Liver (tissue), 9 donors: Measurements from ENCODE around the gene DNAH2. TPM values are rescaled to one million over a fixed set of nuclear protein-coding genes. Genes with fewer than 3 reads are reported as not detected.

Source experiments
- DNase-seq: peaks from one replicate; pipeline ENCODE4 v3.0.0-alpha.2; 2017; ENCODE audit warnings: low spot score
- H3K27ac ChIP-seq, 2 donors: one replicate each; pipeline ENCODE4 v1.7.0; 2013; ENCODE audit warnings: inconsistent platforms in 2 of 2, low read length in 2 of 2, control low read depth in 1 of 2, low read depth in 1 of 2, mild to moderate bottlenecking in 1 of 2
- H3K27me3 ChIP-seq, 4 donors: one replicate each; pipeline versions ENCODE4 v1.6.1 to v1.7.0; 2013; ENCODE audit warnings: low read length in 3 of 4, inconsistent platforms in 1 of 4, mild to moderate bottlenecking in 1 of 4, moderate library complexity in 1 of 4; ENCODE audit not compliant: control insufficient read depth in 4 of 4, insufficient read depth in 4 of 4
- H3K36me3 ChIP-seq, 4 donors: one replicate each; pipeline versions ENCODE4 v1.6.1 to v1.7.0; 2013; ENCODE audit warnings: low read length in 3 of 4, mild to moderate bottlenecking in 3 of 4, low read depth in 1 of 4, moderate library complexity in 1 of 4; ENCODE audit not compliant: control insufficient read depth in 4 of 4, insufficient read depth in 3 of 4
- H3K4me1 ChIP-seq, 4 donors: one replicate each; pipeline versions ENCODE4 v1.6.1 to v1.7.0; 2013; ENCODE audit warnings: low read length in 3 of 4, mild to moderate bottlenecking in 3 of 4, moderate library complexity in 1 of 4; ENCODE audit not compliant: control insufficient read depth in 4 of 4, insufficient read depth in 4 of 4
- H3K4me3 ChIP-seq, 3 donors: one replicate each; pipeline versions ENCODE4 v1.6.1 to v1.7.0; 2013; ENCODE audit warnings: low read length in 3 of 3, control low read depth in 1 of 3, low read depth in 1 of 3, mild to moderate bottlenecking in 1 of 3
- H3K9ac ChIP-seq, 2 donors: one replicate each; pipeline ENCODE4 v1.7.0; 2013; ENCODE audit warnings: low read length in 2 of 2, mild to moderate bottlenecking in 2 of 2, moderate library complexity in 2 of 2, control low read depth in 1 of 2, low read depth in 1 of 2
- H3K9me3 ChIP-seq, 4 donors: one replicate each; pipeline versions ENCODE4 v1.6.1 to v1.7.0; 2013; ENCODE audit warnings: low read length in 3 of 4; ENCODE audit not compliant: control insufficient read depth in 4 of 4
- EGR1 ChIP-seq, 2 donors: IDR thresholded peaks; 2 replicates each; pipeline ENCODE4 v1.6.1; 2016 to 2018; ENCODE audit warnings: antibody characterized with exemption in 2 of 2, low read depth in 2 of 2
- FOXA1 ChIP-seq: IDR thresholded peaks from 2 replicates; pipeline ENCODE4 v1.6.1; 2016; ENCODE audit warnings: antibody characterized with exemption
- FOXA2 ChIP-seq: IDR thresholded peaks from 2 replicates; pipeline ENCODE4 v1.6.1; 2016; ENCODE audit warnings: antibody characterized with exemption
- GABPA ChIP-seq, 2 donors: IDR thresholded peaks in 1 of 2; conservative IDR thresholded peaks in 1 of 2; 2 replicates each; pipeline ENCODE4 v1.6.1; 2016; ENCODE audit warnings: antibody characterized with exemption in 2 of 2, mild to moderate bottlenecking in 1 of 2, moderate library complexity in 1 of 2
- HNF4G ChIP-seq: IDR thresholded peaks from 2 replicates; pipeline ENCODE4 v1.6.1; 2016; ENCODE audit warnings: antibody characterized with exemption
- JUND ChIP-seq, 2 donors: IDR thresholded peaks; 2 replicates each; pipeline ENCODE4 v1.6.1; 2016; ENCODE audit warnings: antibody characterized with exemption in 2 of 2
- NR2F2 ChIP-seq: IDR thresholded peaks from 2 replicates; pipeline ENCODE4 v1.6.1; 2016; ENCODE audit warnings: antibody characterized with exemption
- RAD21 ChIP-seq, 2 donors: IDR thresholded peaks; 2 replicates each; pipeline ENCODE4 v1.6.1; 2016; ENCODE audit warnings: antibody characterized with exemption in 2 of 2, mild to moderate bottlenecking in 2 of 2
- RXRA ChIP-seq, 2 donors: IDR thresholded peaks; 2 replicates each; pipeline ENCODE4 v1.6.1; 2017 to 2018; ENCODE audit warnings: antibody characterized with exemption in 2 of 2, mild to moderate bottlenecking in 1 of 2
- SP1 ChIP-seq: IDR thresholded peaks from 2 replicates; pipeline ENCODE4 v1.6.1; 2018; ENCODE audit warnings: antibody characterized with exemption, mild to moderate bottlenecking
- TAF1 ChIP-seq: conservative IDR thresholded peaks from 2 replicates; pipeline ENCODE4 v1.6.1; 2016; ENCODE audit warnings: antibody characterized with exemption, mild to moderate bottlenecking
- YY1 ChIP-seq: IDR thresholded peaks from 2 replicates; pipeline ENCODE4 v1.6.1; 2016; ENCODE audit warnings: antibody characterized with exemption, mild to moderate bottlenecking
- ZBTB33 ChIP-seq: IDR thresholded peaks from 2 replicates; pipeline ENCODE4 v1.6.1; 2016; ENCODE audit warnings: antibody characterized with exemption
- WGBS: extraction: QIAGEN DNeasy Blood & Tissue Kit; methylation state at CpG from one replicate; pipeline ENCODE4 v1.1.7; 2013; 5-methylcytosine and 5-hydroxymethylcytosine counted together
- polyA plus RNA-seq, 2 donors: library from polyadenylated mRNA; stranded (reverse) in 1 of 2; unstranded in 1 of 2; fragments of 200-250 nt in 1 of 2; fragments of >200 nt in 1 of 2; fragmentation: Nextera tagmentation in 1 of 2; extraction: Ambion mirVana in 1 of 2; gene quantifications; one replicate each; pipeline versions ENCODE4 v1.2.1 to v1.2.3, GENCODE V29; 2013 to 2015
- total RNA-seq, 2 donors: library from RNA; depleted of rRNA; stranded (reverse); fragments of >200 nt; gene quantifications; one replicate each; pipeline ENCODE4 v1.2.3, GENCODE V29; 2014
- TF ChIP-seq, protein P1 (sequence below): IDR thresholded peaks from 2 replicates; pipeline ENCODE4 v1.6.1; 2016; ENCODE audit warnings: antibody characterized with exemption, mild to moderate bottlenecking
- TF ChIP-seq, protein P2 (sequence below): IDR thresholded peaks from 2 replicates; pipeline ENCODE4 v1.6.1; 2016; ENCODE audit warnings: antibody characterized with exemption
- TF ChIP-seq, protein P3 (sequence below): IDR thresholded peaks from 2 replicates; pipeline ENCODE4 v1.6.1; 2016; ENCODE audit warnings: antibody characterized with exemption
- TF ChIP-seq, protein P4 (sequence below): fragments of 150-350 bp; IDR thresholded peaks from 2 replicates; pipeline ENCODE4 v1.5.1; 2017; ENCODE audit warnings: improper control_type of control experiment, low read depth, low read length; ENCODE audit not compliant: missing input control
- donor health status: healthy.
- donor health status: healthy.
- donor health status: healthy.
- donor health status: healthy.
- donor health status: healthy.

DNAH2 gene
- total and polyA plus RNA-seq, 4 donors, result under 0.01 to 0.25 (median 0.05) TPM

- H3K27me3 ChIP-seq, result peaks cover 0 to 28% (median 10%) of the 10 kb centered on the region in 4 donors
These were observed 5.3 kb upstream of the DNAH2 start for GRCh38 chr17:7712111-7712771.

More at GRCh38 chr17:7712111-7712771, 5.3 kb upstream of the DNAH2 start:
- no peak overlapping the region for H3K9ac ChIP-seq
- H3K4me3 ChIP-seq, result no peak overlapping the region
- H3K36me3 ChIP-seq, result no peaks in the 10 kb centered on the region
- TF ChIP-seq TAF1 (no peak), EGR1 (IDR thresholded peaks at IDR 0.05; ENCODE audit: low read depth in 2 of 2) (no peak), RXRA (IDR thresholded peaks at IDR 0.05) (no peak), SP1 (no peak), NR2F2 (no peak), YY1 (no peak), ZBTB33 (no peak), RAD21 (IDR thresholded peaks at IDR 0.05) (no peak), FOXA1 (no peak), GABPA (IDR thresholded peaks at IDR 0.05 in 1 of 2, conservative IDR thresholded peaks at IDR 0.05 in 1 of 2) (no peak), FOXA2 (no peak), JUND (IDR thresholded peaks at IDR 0.05) (no peak), HNF4G (no peak)
- TF ChIP-seq, protein P1, sequence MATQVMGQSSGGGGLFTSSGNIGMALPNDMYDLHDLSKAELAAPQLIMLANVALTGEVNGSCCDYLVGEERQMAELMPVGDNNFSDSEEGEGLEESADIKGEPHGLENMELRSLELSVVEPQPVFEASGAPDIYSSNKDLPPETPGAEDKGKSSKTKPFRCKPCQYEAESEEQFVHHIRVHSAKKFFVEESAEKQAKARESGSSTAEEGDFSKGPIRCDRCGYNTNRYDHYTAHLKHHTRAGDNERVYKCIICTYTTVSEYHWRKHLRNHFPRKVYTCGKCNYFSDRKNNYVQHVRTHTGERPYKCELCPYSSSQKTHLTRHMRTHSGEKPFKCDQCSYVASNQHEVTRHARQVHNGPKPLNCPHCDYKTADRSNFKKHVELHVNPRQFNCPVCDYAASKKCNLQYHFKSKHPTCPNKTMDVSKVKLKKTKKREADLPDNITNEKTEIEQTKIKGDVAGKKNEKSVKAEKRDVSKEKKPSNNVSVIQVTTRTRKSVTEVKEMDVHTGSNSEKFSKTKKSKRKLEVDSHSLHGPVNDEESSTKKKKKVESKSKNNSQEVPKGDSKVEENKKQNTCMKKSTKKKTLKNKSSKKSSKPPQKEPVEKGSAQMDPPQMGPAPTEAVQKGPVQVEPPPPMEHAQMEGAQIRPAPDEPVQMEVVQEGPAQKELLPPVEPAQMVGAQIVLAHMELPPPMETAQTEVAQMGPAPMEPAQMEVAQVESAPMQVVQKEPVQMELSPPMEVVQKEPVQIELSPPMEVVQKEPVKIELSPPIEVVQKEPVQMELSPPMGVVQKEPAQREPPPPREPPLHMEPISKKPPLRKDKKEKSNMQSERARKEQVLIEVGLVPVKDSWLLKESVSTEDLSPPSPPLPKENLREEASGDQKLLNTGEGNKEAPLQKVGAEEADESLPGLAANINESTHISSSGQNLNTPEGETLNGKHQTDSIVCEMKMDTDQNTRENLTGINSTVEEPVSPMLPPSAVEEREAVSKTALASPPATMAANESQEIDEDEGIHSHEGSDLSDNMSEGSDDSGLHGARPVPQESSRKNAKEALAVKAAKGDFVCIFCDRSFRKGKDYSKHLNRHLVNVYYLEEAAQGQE, result no peak
- TF ChIP-seq, protein P2, sequence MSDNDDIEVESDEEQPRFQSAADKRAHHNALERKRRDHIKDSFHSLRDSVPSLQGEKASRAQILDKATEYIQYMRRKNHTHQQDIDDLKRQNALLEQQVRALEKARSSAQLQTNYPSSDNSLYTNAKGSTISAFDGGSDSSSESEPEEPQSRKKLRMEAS, result no peak
- TF ChIP-seq, protein P3, sequence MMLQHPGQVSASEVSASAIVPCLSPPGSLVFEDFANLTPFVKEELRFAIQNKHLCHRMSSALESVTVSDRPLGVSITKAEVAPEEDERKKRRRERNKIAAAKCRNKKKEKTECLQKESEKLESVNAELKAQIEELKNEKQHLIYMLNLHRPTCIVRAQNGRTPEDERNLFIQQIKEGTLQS, result no peak
- TF ChIP-seq, protein P4, sequence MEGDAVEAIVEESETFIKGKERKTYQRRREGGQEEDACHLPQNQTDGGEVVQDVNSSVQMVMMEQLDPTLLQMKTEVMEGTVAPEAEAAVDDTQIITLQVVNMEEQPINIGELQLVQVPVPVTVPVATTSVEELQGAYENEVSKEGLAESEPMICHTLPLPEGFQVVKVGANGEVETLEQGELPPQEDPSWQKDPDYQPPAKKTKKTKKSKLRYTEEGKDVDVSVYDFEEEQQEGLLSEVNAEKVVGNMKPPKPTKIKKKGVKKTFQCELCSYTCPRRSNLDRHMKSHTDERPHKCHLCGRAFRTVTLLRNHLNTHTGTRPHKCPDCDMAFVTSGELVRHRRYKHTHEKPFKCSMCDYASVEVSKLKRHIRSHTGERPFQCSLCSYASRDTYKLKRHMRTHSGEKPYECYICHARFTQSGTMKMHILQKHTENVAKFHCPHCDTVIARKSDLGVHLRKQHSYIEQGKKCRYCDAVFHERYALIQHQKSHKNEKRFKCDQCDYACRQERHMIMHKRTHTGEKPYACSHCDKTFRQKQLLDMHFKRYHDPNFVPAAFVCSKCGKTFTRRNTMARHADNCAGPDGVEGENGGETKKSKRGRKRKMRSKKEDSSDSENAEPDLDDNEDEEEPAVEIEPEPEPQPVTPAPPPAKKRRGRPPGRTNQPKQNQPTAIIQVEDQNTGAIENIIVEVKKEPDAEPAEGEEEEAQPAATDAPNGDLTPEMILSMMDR, result no peak
- H3K9me3 ChIP-seq, result no peaks in the 10 kb centered on the region
- H3K4me1 ChIP-seq, result peaks cover 3 to 8% (median 6%) of the 10 kb centered on the region in 4 donors
- H3K27ac ChIP-seq, result no peak overlapping the region
- no peak for DNase-seq
- WGBS, result 16% methylated on average over 19 of the region's 19 CpGs
